GM19351 (cell line): ENCODE measurements around the gene TOMM5.

Source experiments
- ATAC-seq: cut with Tn5 transposase; IDR thresholded peaks from one replicate; pipeline ENCODE4 v1.9.1; 2021; ENCODE audit warnings: mild to moderate bottlenecking, moderate library complexity; ENCODE audit not compliant: unreplicated experiment

The TOMM5 gene

GRCh38 chr9:37564916-37565315, 27.5 kb downstream of the TOMM5 start:
- no peak for ATAC-seq

DNA sequence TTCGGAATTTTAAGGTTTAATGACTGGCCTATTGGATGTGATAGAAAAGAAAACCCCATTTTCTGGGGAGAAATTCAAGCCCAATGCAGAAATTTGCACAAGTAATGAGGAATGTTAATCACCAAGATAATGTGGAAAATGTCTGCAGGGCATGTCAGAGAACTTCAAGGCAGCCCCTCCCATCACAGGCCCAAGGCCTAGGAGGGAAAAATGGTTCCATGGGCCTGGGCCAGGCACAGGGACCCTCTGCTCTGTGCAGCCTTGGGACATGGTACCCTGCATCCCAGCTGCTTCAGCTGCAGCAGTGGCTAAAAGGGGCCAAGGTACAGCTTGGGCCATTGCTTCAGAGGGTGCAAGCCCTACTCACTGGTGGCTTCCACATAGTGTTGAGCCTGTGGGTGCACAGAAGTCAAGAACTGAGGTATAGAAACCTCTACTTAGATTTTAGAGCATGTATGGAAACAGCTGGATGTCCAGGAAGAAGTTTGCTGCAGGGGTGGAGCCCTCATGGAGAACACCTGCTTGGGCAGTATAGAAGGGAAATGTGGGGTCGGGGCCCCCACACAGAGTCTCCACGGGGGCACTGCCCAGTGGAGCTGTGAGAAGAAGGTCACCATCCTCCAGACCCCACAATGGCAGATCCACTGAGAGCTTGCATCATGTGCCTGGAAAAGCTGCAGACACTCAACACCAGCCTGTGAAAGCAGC, 28.4 kb downstream of the TOMM5 start:
- ATAC-seq, result no peak

GRCh38 chr9:37562826-37563225, 29.6 kb downstream of the TOMM5 start:
- no peak for ATAC-seq

- ATAC-seq, result no peak
These were observed 30.7 kb downstream of the TOMM5 start for GRCh38 chr9:37561682-37562081.

DNA sequence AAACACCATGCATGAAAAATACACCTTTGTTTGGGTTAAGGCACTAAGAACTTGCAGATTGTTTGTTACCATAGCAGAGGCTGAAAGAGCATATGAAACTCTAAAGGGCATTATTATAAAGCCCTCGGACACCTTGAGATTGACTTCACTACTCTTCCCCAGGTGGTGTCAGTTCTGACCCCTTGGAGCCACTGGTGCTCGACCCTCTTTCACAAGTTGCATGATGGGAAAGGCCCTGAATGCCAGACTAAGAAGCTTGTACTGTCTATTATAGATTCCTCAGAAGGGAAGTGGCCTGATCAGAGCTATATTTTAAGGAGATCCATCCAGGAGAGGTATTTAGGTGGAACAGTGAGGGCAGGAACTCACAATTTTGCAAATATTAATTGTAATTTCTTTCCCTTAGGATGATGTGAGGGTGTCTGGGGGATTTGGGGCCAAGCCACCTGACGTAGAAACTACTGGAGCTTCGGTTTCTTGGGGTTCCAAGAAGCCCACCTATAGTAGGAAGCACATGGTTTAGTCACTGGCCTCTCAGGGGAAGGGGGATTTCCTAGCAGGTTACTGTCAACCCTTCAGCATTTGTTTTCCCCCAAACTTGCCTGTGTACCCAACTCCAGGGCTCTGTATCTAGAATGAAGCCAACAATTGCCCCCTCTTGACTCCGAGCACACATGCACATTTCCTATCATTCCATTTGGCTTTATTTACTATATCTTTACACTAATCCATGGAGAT, 32.4 kb downstream of the TOMM5 start:
- no peak for ATAC-seq

GRCh38 chr9:37559125-37559524, 33.3 kb downstream of the TOMM5 start:
- ATAC-seq, result no peak

DNA sequence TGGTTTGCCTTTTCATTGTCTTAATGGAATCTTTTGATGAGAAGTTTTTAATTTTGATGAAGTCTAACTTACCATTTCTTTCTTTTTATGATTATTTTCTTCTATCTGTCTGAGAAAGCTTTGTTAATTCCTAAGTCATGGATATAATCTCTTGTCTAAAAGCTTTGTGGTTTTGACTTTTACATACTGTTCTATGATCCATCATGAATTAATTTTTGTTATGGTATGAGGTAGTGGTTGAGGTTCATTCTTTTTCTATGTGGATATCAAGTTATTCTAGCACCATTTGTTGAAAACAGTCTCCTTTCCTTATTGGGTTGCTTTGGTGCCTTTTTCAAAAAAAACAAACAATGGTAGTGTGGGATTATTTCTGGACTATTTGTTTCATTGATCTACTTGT, 36.6 kb downstream of the TOMM5 start:
- ATAC-seq, result no peak

DNA sequence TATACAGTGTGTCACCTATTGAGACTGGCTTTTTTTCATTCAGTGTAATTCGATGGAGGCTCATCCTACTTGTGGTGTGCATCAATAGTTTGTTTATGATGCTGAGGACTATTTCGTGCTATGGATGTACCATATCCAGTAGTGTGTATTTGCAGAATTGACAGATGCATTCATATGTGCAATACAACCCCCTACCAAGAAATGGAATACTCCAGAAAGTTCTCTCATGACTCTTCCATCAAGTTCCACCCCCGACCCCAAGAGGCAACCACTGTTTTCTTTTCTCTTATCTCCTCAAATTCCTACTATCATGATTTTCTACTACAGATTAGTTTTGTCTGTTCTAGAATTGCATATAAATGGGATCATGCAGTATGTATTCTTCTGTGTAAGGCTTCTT, 38.1 kb downstream of the TOMM5 start:
- no peak for ATAC-seq

DNA sequence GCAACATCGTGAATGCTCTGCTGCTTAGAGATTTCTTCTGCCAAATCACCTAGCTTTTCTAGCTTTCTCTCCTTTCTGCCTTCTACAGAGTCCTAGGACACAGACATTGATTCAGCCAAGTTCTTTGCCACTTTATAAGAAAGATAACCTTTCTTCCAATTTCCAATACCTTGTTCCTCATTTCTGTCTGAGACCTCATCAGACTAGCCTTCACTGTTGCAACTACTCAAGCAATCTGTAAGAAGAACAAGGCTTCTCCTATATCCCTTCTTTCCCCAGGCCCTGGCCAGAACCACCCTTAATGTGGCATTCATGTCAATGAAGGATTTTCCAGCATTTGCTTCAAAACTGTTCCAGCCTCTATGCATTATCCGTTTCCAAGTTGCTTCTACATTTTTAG, 40.5 kb downstream of the TOMM5 start:
- ATAC-seq, result no peak

GRCh38 chr9:37551468-37551867, 40.9 kb downstream of the TOMM5 start:
- ATAC-seq, result no peak

- ATAC-seq, result no peak
These were observed 41.6 kb downstream of the TOMM5 start for GRCh38 chr9:37550781-37551180.

DNA sequence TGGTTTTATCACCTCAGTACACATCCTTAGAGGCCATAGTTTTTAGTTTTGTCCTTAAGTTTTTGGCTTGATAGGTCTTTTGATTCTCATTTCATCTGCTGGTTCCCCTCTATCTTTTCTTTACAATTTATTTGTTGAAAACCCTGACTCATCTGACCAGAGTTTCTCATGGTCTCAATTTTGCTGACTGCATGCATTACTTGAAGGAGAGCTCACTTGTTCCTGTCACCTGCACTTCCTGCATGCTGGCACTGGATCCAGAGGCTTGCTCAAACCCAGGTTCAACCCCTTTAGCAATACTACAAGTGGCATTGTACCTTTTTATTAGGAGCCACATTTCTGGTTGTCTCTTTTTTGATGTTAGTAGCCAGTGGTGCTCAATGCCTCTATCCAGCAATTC, 42.9 kb downstream of the TOMM5 start:
- no peak for ATAC-seq

GRCh38 chr9:37547328-37547878, 45.0 kb downstream of the TOMM5 start:
- ATAC-seq, result no peak

DNA sequence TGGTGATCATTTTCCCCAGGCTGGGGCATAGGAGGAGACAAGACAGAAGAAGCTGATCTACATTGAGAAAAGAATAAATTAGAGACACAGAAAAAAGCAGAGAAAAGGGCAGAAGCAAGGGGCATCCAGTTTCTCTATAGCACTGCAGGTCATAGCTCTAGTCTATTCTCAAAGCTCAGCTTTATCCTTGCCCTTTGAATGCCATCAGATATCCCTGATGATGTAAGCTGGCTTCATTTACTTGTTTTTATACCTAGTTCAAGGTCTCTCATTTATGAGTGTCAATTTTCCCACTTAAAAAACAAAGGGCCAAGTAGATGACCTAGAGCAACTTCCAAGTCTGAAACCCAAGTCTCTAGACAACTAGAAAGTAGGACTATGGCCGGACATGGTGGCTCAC, 48.9 kb downstream of the TOMM5 start:
- no peak for ATAC-seq

DNA sequence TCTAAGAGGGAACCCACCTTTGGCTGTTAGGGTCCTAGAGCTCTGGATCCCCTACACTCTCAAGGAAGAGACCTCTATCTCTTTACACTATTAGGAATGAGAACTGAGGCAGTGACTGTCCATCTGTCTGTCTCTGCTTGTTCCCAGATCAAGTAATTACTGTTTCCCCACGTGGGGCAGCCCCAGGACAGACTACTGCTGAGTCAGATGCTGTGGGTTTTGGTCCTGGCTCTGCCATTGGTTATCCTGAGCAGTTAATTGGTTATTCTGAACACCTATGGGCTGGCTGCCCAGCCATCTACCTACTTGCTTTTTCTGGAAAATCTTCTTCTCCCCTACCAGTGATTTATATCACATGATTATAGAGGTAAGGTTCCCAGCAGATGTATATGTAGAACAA, 49.5 kb downstream of the TOMM5 start:
- no peak for ATAC-seq

- no peak for ATAC-seq
These were observed 49.9 kb downstream of the TOMM5 start for GRCh38 chr9:37542488-37542887.

GRCh38 chr9:37541465-37541864, 50.9 kb downstream of the TOMM5 start:
- ATAC-seq, result no peak

DNA sequence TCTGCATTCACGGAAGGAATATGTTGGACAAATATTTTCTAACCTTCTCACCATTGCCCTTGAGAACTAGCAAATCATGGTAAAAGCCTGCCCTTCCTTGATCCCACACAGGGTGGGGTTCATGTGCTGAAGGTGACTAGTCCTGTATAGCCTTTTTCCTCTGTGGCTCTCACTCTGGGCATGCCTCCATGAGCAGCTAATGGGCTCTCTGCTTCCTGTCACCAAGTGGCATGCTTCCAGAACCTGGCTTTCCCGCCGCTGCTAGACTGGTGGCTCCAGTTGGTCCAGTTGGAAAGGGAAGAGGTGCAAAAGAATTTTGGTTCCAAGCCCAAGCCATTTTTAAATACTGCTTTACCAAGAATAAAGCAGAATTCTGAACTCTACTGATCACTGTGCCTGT, 51.8 kb downstream of the TOMM5 start:
- ATAC-seq, result no peak

GRCh38 chr9:37539634-37540033, 52.8 kb downstream of the TOMM5 start:
- ATAC-seq, result no peak
